Loucy (cell line): ENCODE results near the gene KCNN3.

Experiments used
- EZH2phosphoT487 ChIP-seq: fragments of 200-600 bp; IDR thresholded peaks from 2 replicates; pipeline ENCODE4 v1.6.1; 2018; ENCODE audit warnings: antibody characterized with exemption, mild to moderate bottlenecking, moderate library complexity, borderline replicate concordance
- TF ChIP-seq, protein P1 (sequence below): fragments of 200-600 bp; sonication (generic); conservative IDR thresholded peaks from 2 replicates; pipeline ENCODE4 v1.5.1; 2014; ENCODE audit warnings: mild to moderate bottlenecking, antibody characterized with exemption, low read length

GRCh38 chr1:154715385-154715784 is 154.7 kb downstream of the KCNN3 start:
- TF ChIP-seq, protein P1, sequence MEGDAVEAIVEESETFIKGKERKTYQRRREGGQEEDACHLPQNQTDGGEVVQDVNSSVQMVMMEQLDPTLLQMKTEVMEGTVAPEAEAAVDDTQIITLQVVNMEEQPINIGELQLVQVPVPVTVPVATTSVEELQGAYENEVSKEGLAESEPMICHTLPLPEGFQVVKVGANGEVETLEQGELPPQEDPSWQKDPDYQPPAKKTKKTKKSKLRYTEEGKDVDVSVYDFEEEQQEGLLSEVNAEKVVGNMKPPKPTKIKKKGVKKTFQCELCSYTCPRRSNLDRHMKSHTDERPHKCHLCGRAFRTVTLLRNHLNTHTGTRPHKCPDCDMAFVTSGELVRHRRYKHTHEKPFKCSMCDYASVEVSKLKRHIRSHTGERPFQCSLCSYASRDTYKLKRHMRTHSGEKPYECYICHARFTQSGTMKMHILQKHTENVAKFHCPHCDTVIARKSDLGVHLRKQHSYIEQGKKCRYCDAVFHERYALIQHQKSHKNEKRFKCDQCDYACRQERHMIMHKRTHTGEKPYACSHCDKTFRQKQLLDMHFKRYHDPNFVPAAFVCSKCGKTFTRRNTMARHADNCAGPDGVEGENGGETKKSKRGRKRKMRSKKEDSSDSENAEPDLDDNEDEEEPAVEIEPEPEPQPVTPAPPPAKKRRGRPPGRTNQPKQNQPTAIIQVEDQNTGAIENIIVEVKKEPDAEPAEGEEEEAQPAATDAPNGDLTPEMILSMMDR: no peak
- no peak for TF ChIP-seq EZH2phosphoT487
